OCI-LY1 (cell line): Measurements from ENCODE around the gene ZNF862.

Experiments
- H2AFZ ChIP-seq: fragments of 200-600 bp; sonication (generic), shearing (Covaris generic); 2 replicates; pipeline ENCODE4 v1.6.0; 2014; ENCODE audit warnings: antibody characterized with exemption, mild to moderate bottlenecking, low read length
- H3F3A ChIP-seq: fragments of 200-600 bp; sonication (generic), shearing (Covaris generic); 2 replicates; pipeline ENCODE4 v1.6.0; 2014; ENCODE audit warnings: mild to moderate bottlenecking, antibody characterized with exemption, low read length, moderate library complexity; ENCODE audit not compliant: insufficient read depth
- H3K27ac ChIP-seq: fragments of 200-600 bp; sonication (generic); 2 replicates; pipeline ENCODE4 v1.5.1; 2014; ENCODE audit warnings: low read length, mixed run types, mild to moderate bottlenecking, low read depth; ENCODE audit not compliant: poor library complexity, severe bottlenecking
- H3K27me3 ChIP-seq: fragments of 200-600 bp; sonication (generic); 2 replicates; pipeline ENCODE4 v1.6.0; 2014; ENCODE audit warnings: antibody characterized with exemption, mild to moderate bottlenecking, low read length, moderate library complexity; ENCODE audit not compliant: insufficient read depth
- H3K36me3 ChIP-seq: fragments of 200-600 bp; sonication (generic); 2 replicates; pipeline ENCODE4 v1.6.1; 2014; ENCODE audit warnings: mild to moderate bottlenecking, antibody characterized with exemption, low read length, moderate library complexity, mixed read lengths; ENCODE audit not compliant: insufficient read depth
- H3K4me1 ChIP-seq: fragments of 200-600 bp; sonication (generic); 2 replicates; pipeline ENCODE4 v1.5.1; 2014; ENCODE audit warnings: mild to moderate bottlenecking, low read length, moderate library complexity; ENCODE audit not compliant: insufficient read depth, severe bottlenecking
- H3K4me2 ChIP-seq: fragments of 200-600 bp; sonication (generic), shearing (Covaris generic); 2 replicates; pipeline ENCODE4 v1.6.1; 2014; ENCODE audit warnings: low read length
- H3K4me3 ChIP-seq: fragments of 200-600 bp; sonication (generic); 2 replicates; pipeline ENCODE4 v1.5.1; 2014; ENCODE audit warnings: low read length, low read depth, mild to moderate bottlenecking, mixed read lengths; ENCODE audit not compliant: poor library complexity, severe bottlenecking
- H3K79me2 ChIP-seq: fragments of 200-600 bp; shearing (Covaris generic); 2 replicates; pipeline ENCODE4 v1.6.1; 2016; ENCODE audit warnings: mixed run types, low read length, mixed read lengths; ENCODE audit not compliant: insufficient read depth
- H3K9ac ChIP-seq: fragments of 200-600 bp; sonication (generic), shearing (Covaris generic); 2 replicates; pipeline ENCODE4 v1.6.1; 2014; ENCODE audit warnings: mild to moderate bottlenecking, low read length, mixed read lengths
- H3K9me2 ChIP-seq: fragments of 200-600 bp; sonication (generic), shearing (Covaris generic); 2 replicates; pipeline ENCODE4 v1.6.1; 2014; ENCODE audit warnings: low read depth, mild to moderate bottlenecking, low read length, mixed read lengths
- H3K9me3 ChIP-seq: fragments of 200-600 bp; shearing (Covaris generic); 2 replicates; pipeline ENCODE4 v1.6.1; 2014; ENCODE audit warnings: low read length, mixed read lengths
- H4K20me1 ChIP-seq: fragments of 200-600 bp; sonication (generic), shearing (Covaris generic); 2 replicates; pipeline ENCODE4 v1.6.0; 2016; ENCODE audit warnings: mild to moderate bottlenecking, low read length; ENCODE audit not compliant: insufficient read depth
- EZH2 ChIP-seq: fragments of 200-600 bp; sonication (generic), shearing (Covaris generic); IDR thresholded peaks from 2 replicates; pipeline ENCODE4 v1.8.0; 2017; ENCODE audit warnings: borderline replicate concordance, mixed run types, mild to moderate bottlenecking, antibody characterized with exemption, low read length, moderate library complexity, mixed read lengths
- TF ChIP-seq, protein P1 (sequence below): fragments of 200-600 bp; sonication (generic), shearing (Covaris generic); IDR thresholded peaks from 2 replicates; pipeline ENCODE4 v1.5.1; 2017; ENCODE audit warnings: mild to moderate bottlenecking, antibody characterized with exemption, low read length, moderate library complexity, mixed read lengths

The ZNF862 gene

DNA sequence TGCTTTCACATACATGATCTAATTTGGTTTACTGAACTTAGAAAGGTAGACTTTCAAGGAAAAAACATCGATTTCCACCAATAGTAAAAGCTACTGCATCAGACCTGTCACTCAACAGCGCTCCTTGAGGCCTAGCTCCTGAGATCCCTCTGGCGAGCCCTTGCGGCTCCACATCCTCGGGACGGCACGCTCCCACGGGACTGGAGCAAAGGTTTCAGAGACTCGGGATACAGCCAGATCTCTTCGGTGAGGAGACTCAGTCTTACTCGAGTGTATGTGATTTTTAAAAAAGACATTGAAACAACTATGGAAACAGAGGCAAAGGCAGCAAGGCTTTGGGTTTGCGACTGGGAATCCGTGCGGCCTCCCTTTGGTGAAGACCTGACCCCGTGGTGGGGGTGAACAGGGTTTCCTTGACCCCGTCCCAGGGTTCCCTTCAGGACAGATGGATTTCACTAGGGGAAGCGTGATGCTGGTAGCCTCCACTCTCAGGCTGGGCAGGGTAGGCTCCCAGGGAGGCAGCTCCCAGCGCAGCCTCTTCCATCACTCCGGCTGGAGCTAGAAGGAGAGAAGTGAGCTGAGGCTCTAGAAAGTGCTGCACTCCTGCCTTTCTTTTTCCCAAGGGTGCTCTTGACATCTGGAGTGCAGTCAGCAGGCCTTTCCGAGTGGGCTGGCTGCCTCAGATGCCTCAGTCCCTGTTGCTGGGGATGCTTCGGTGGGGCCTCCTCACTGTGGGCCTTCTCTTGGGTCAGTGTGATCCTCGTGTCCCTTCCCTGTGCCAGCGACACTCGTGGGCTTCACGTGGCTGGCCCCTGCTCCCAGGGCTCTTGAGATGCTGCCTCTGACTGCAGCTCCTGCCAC lies 29.8 kb downstream of the ZNF862 start:
- Histone ChIP-seq H3F3A (no peaks in the 10 kb centered on the region), H3K4me2 (no peak overlapping the region), H3K9me3 (no peaks in the 10 kb centered on the region), H3K4me1 (peaks cover 37% of the 10 kb centered on the region), H3K4me3 (no peak overlapping the region), H4K20me1 (no peaks in the 10 kb centered on the region), H3K36me3 (no peaks in the 10 kb centered on the region), H3K27me3 (no peaks in the 10 kb centered on the region), H2AFZ (no peak overlapping the region), H3K9me2 (no peaks in the 10 kb centered on the region), H3K9ac (no peak overlapping the region), H3K27ac (no peak overlapping the region), H3K79me2 (no peaks in the 10 kb centered on the region)
- no peak for TF ChIP-seq EZH2
- TF ChIP-seq, protein P1, sequence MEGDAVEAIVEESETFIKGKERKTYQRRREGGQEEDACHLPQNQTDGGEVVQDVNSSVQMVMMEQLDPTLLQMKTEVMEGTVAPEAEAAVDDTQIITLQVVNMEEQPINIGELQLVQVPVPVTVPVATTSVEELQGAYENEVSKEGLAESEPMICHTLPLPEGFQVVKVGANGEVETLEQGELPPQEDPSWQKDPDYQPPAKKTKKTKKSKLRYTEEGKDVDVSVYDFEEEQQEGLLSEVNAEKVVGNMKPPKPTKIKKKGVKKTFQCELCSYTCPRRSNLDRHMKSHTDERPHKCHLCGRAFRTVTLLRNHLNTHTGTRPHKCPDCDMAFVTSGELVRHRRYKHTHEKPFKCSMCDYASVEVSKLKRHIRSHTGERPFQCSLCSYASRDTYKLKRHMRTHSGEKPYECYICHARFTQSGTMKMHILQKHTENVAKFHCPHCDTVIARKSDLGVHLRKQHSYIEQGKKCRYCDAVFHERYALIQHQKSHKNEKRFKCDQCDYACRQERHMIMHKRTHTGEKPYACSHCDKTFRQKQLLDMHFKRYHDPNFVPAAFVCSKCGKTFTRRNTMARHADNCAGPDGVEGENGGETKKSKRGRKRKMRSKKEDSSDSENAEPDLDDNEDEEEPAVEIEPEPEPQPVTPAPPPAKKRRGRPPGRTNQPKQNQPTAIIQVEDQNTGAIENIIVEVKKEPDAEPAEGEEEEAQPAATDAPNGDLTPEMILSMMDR = no peak

DNA sequence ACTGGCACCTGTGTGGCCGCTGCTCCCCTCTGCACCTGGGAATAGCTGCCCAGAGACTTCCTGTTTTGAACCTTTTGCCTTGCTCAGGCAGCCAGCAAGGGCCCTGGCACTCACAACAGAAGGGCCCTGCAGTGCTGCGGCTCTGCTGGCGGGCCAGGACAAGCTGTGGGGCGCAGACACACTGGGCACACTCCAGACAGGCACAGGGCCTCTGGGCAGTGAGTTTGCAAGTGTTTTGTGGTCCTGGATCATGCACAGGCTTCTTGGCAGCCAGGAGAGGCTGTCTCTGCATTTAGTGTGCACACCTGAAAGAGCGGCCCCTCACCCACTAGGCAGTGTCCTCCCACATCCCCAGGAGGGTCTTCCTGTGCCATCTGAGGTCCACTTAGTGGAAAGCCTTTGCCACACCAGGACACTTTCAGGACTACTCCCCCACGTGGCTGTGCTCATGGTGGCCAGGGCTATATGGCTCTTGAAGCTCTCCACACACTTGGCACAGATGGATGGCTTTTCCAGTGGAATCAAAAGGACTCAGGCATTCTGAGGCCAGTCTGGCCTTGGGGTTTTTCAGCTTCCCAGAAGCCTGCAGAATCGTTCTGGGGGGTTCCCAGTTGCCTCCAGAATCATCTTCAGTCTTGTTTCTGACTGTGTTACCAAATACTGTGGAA lies 30.6 kb downstream of the ZNF862 start:
- Histone ChIP-seq H3K4me2 (no peak overlapping the region), H2AFZ (no peak overlapping the region)
- no peak for TF ChIP-seq EZH2
- TF ChIP-seq, protein P1 = no peak

DNA sequence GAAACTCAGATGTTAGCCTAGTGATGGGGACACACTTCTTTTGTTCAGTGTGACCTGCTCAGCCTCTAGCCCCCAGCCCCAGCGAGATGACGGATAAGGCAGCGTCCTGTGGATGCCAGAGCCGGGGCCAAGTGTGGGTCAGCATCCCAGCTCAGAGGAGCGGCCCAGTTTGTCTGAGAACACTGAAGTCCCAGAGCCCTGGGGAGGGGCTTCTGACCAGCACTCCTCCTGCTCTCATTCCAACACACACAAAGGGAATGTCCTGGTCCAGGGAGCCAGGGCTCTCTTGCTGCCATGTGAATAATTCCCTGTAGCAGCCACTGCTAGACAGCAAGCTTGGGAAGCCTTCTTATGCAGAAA lies 31.1 kb downstream of the ZNF862 start:
- no peak overlapping the region for H3K9ac ChIP-seq
- no peak overlapping the region for H3K4me3 ChIP-seq
- H3K36me3 ChIP-seq = no peaks in the 10 kb centered on the region
- H3K4me1 ChIP-seq = peaks cover 42% of the 10 kb centered on the region
- no peaks in the 10 kb centered on the region for H3K79me2 ChIP-seq
- H3K9me2 ChIP-seq = no peaks in the 10 kb centered on the region
- no peaks in the 10 kb centered on the region for H3K27me3 ChIP-seq
- no peaks in the 10 kb centered on the region for H4K20me1 ChIP-seq
- no peak overlapping the region for H3K27ac ChIP-seq
- no peaks in the 10 kb centered on the region for H3F3A ChIP-seq
- TF ChIP-seq, protein P1 = no peak
- no peaks in the 10 kb centered on the region for H3K9me3 ChIP-seq
- H3K4me2 ChIP-seq = no peak overlapping the region
- no peak overlapping the region for H2AFZ ChIP-seq

More for the DNA sequence above, 30.6 kb downstream of the ZNF862 start:
- Histone ChIP-seq H3K4me1 (peaks cover 40% of the 10 kb centered on the region), H3K9ac (no peak overlapping the region), H3F3A (no peaks in the 10 kb centered on the region), H3K9me2 (no peaks in the 10 kb centered on the region), H3K4me3 (no peak overlapping the region), H3K9me3 (no peaks in the 10 kb centered on the region), H3K27ac (no peak overlapping the region), H4K20me1 (no peaks in the 10 kb centered on the region), H3K79me2 (no peaks in the 10 kb centered on the region), H3K36me3 (no peaks in the 10 kb centered on the region), H3K27me3 (no peaks in the 10 kb centered on the region)
